Mucosa of rectum (tissue), 2 donors: ENCODE results near the gene DAW1.

Experiments used
- H3K27ac ChIP-seq, 2 donors: one replicate each; pipeline ENCODE4 v1.7.0; 2013; ENCODE audit warnings: inconsistent platforms in 2 of 2, low read depth in 2 of 2, low read length in 2 of 2
- H3K27me3 ChIP-seq, 2 donors: one replicate each; pipeline ENCODE4 v1.7.0; 2013; ENCODE audit warnings: low read length in 2 of 2; ENCODE audit not compliant: control insufficient read depth in 2 of 2, insufficient read depth in 2 of 2
- H3K36me3 ChIP-seq, 2 donors: one replicate each; pipeline ENCODE4 v1.7.0; 2013; ENCODE audit warnings: low read length in 2 of 2; ENCODE audit not compliant: control insufficient read depth in 2 of 2, insufficient read depth in 2 of 2
- H3K4me1 ChIP-seq, 2 donors: one replicate each; pipeline ENCODE4 v1.7.0; 2013; ENCODE audit warnings: low read length in 2 of 2, mild to moderate bottlenecking in 1 of 2; ENCODE audit not compliant: control insufficient read depth in 2 of 2, insufficient read depth in 2 of 2
- H3K4me3 ChIP-seq, 2 donors: one replicate each; pipeline ENCODE4 v1.7.0; 2013; ENCODE audit warnings: low read length in 2 of 2
- H3K9ac ChIP-seq, 2 donors: one replicate each; pipeline ENCODE4 v1.7.0; 2013; ENCODE audit warnings: low read length in 2 of 2, low read depth in 1 of 2, mild to moderate bottlenecking in 1 of 2
- H3K9me3 ChIP-seq, 2 donors: one replicate each; pipeline ENCODE4 v1.7.0; 2013; ENCODE audit warnings: low read length in 2 of 2; ENCODE audit not compliant: control insufficient read depth in 2 of 2
- donor health status: healthy.
- donor health status: Normal muscosa, but diverticular disease.

Gene DAW1

GRCh38 chr2:227860221-227860641 lies 11.2 kb upstream of the DAW1 start:
- H3K4me1 ChIP-seq: peaks cover 0 to 4% of the 10 kb centered on the region in 2 donors
- H3K9ac ChIP-seq: no peak overlapping the region
- no peak overlapping the region for H3K4me3 ChIP-seq
- no peaks in the 10 kb centered on the region for H3K9me3 ChIP-seq
- H3K27ac ChIP-seq: no peak overlapping the region
- H3K36me3 ChIP-seq: no peaks in the 10 kb centered on the region
- no peaks in the 10 kb centered on the region for H3K27me3 ChIP-seq

- Histone ChIP-seq H3K27me3 (no peaks in the 10 kb centered on the region), H3K4me1 (peaks cover 0 to 4% of the 10 kb centered on the region in 2 donors), H3K4me3 (no peak overlapping the region), H3K36me3 (no peaks in the 10 kb centered on the region), H3K27ac (no peak overlapping the region), H3K9ac (no peak overlapping the region), H3K9me3 (no peaks in the 10 kb centered on the region)
These were observed 10.4 kb upstream of the DAW1 start for GRCh38 chr2:227861011-227861410.

- no peak overlapping the region for H3K4me3 ChIP-seq
- H3K9ac ChIP-seq: no peak overlapping the region
- H3K9me3 ChIP-seq: no peaks in the 10 kb centered on the region
- H3K27me3 ChIP-seq: no peaks in the 10 kb centered on the region
- peaks cover 0 to 4% of the 10 kb centered on the region in 2 donors for H3K4me1 ChIP-seq
- H3K27ac ChIP-seq: no peak overlapping the region
- H3K36me3 ChIP-seq: no peaks in the 10 kb centered on the region
These were observed 9.1 kb upstream of the DAW1 start for GRCh38 chr2:227862227-227862740.

GRCh38 chr2:227862741-227863588 lies 8.5 kb upstream of the DAW1 start:
- Histone ChIP-seq H3K4me1 (peaks cover 0 to 4% of the 10 kb centered on the region in 2 donors), H3K4me3 (no peak overlapping the region), H3K27me3 (no peaks in the 10 kb centered on the region), H3K36me3 (no peaks in the 10 kb centered on the region), H3K27ac (no peak overlapping the region), H3K9ac (no peak overlapping the region), H3K9me3 (no peaks in the 10 kb centered on the region)

- Histone ChIP-seq H3K4me3 (no peak overlapping the region), H3K9ac (no peak overlapping the region), H3K27ac (no peak overlapping the region), H3K36me3 (no peaks in the 10 kb centered on the region), H3K27me3 (no peaks in the 10 kb centered on the region), H3K4me1 (peaks cover 0 to 4% of the 10 kb centered on the region in 2 donors), H3K9me3 (no peaks in the 10 kb centered on the region)
These were observed 7.2 kb upstream of the DAW1 start for GRCh38 chr2:227864161-227864756.

GRCh38 chr2:227865291-227865690 lies 6.1 kb upstream of the DAW1 start:
- Histone ChIP-seq H3K36me3 (no peaks in the 10 kb centered on the region), H3K27ac (no peak overlapping the region), H3K4me1 (peaks cover 0 to 4% of the 10 kb centered on the region in 2 donors), H3K9me3 (no peaks in the 10 kb centered on the region), H3K4me3 (no peak overlapping the region), H3K27me3 (no peaks in the 10 kb centered on the region), H3K9ac (no peak overlapping the region)

- Histone ChIP-seq H3K27ac (no peak overlapping the region), H3K4me1 (no peaks in the 10 kb centered on the region), H3K27me3 (no peaks in the 10 kb centered on the region), H3K36me3 (no peaks in the 10 kb centered on the region), H3K9me3 (no peaks in the 10 kb centered on the region), H3K9ac (no peak overlapping the region), H3K4me3 (no peak overlapping the region)
These were observed 4.0 kb upstream of the DAW1 start for GRCh38 chr2:227867386-227867785.

GRCh38 chr2:227870710-227871374 lies 589 bp upstream of the DAW1 start:
- H3K36me3 ChIP-seq: no peaks in the 10 kb centered on the region
- H3K27ac ChIP-seq: no peak overlapping the region
- H3K9ac ChIP-seq: no peak overlapping the region
- H3K9me3 ChIP-seq: no peaks in the 10 kb centered on the region
- peaks cover 0 to 2% of the 10 kb centered on the region in 2 donors for H3K27me3 ChIP-seq
- H3K4me1 ChIP-seq: no peaks in the 10 kb centered on the region
- peak overlapping the region in 1 of 2 donors; percentile 40 for H3K4me3 ChIP-seq

- Histone ChIP-seq H3K4me3 (no peak overlapping the region), H3K9me3 (no peaks in the 10 kb centered on the region), H3K9ac (no peak overlapping the region), H3K27me3 (peaks cover 0 to 2% of the 10 kb centered on the region in 2 donors), H3K27ac (no peak overlapping the region), H3K4me1 (no peaks in the 10 kb centered on the region), H3K36me3 (no peaks in the 10 kb centered on the region)
These were observed 1.2 kb downstream of the DAW1 start for GRCh38 chr2:227872676-227873075.

GRCh38 chr2:227876300-227876801 lies 4.9 kb downstream of the DAW1 start:
- Histone ChIP-seq H3K36me3 (no peaks in the 10 kb centered on the region), H3K27ac (no peak overlapping the region), H3K9ac (no peak overlapping the region), H3K9me3 (no peaks in the 10 kb centered on the region), H3K4me1 (no peaks in the 10 kb centered on the region), H3K4me3 (no peak overlapping the region), H3K27me3 (peaks cover 0 to 2% of the 10 kb centered on the region in 2 donors)
